HepG2 (cell line): ENCODE measurements around the gene XRCC5. TPM values are rescaled to one million over a fixed set of nuclear protein-coding genes. Genes with fewer than 3 reads are reported as not detected.

ENCODE experiments used
- ASH2L ChIP-seq: fragments of 300-600, 200-600 bp; sonication (generic); IDR thresholded peaks from 2 replicates; pipeline ENCODE4 v1.7.0; 2017; ENCODE audit warnings: low read depth, mild to moderate bottlenecking, moderate library complexity, mixed read lengths, low read length; ENCODE audit not compliant: insufficient read length
- CBFB ChIP-seq: sonication (generic); formaldehyde crosslinking; IDR thresholded peaks from 2 replicates; pipeline ENCODE4 v1.4.0; 2020; ENCODE audit warnings: missing genetic modification reagents
- HNRNPLL ChIP-seq: fragments of 200-400 bp; formaldehyde crosslinking; IDR thresholded peaks from 2 replicates; pipeline ENCODE4 v1.6.1; 2017; ENCODE audit warnings: mild to moderate bottlenecking, low read depth, low read length; ENCODE audit not compliant: poor library complexity, severe bottlenecking
- MYNN ChIP-seq: sonication (generic); formaldehyde crosslinking; IDR thresholded peaks from 2 replicates; pipeline ENCODE4 v1.4.0; 2020; ENCODE audit warnings: mild to moderate bottlenecking, low read depth, missing genetic modification reagents
- NR0B2 ChIP-seq: sonication (generic); formaldehyde crosslinking; IDR thresholded peaks from 2 replicates; pipeline ENCODE4 v1.4.0; 2020; ENCODE audit warnings: mild to moderate bottlenecking, missing genetic modification reagents
- PHF8 ChIP-seq: sonication (generic); formaldehyde crosslinking; IDR thresholded peaks from 2 replicates; pipeline ENCODE4 v1.5.0; 2020; ENCODE audit warnings: missing genetic modification reagents
- SOX13 ChIP-seq, 3 experiments: fragments of 450-650 bp in 1 of 3; sonication (generic) in 1 of 3; formaldehyde crosslinking in 1 of 3; IDR thresholded peaks in 2 of 3; conservative IDR thresholded peaks in 1 of 3; 2 replicates each; pipeline versions ENCODE4 v1.5.0 to v1.6.1; 2016 to 2020; ENCODE audit warnings: antibody characterized with exemption in 1 of 3, mild to moderate bottlenecking in 1 of 3, missing compliant biosample characterization in 1 of 3, missing genetic modification reagents in 1 of 3, moderate library complexity in 1 of 3
- SUZ12 ChIP-seq: fragments of 150-350 bp; IDR thresholded peaks from 2 replicates; pipeline ENCODE4 v1.6.1; 2014; ENCODE audit warnings: low read depth, low read length
- TARDBP ChIP-seq: sonication (generic); formaldehyde crosslinking; IDR thresholded peaks from 2 replicates; pipeline ENCODE4 v1.8.0; 2022; ENCODE audit warnings: mild to moderate bottlenecking, missing genetic modification reagents
- TBX2 ChIP-seq: sonication (generic); formaldehyde crosslinking; IDR thresholded peaks from 2 replicates; pipeline ENCODE4 v1.5.0; 2020; ENCODE audit warnings: missing genetic modification reagents, mild to moderate bottlenecking, borderline replicate concordance
- ZFP41 ChIP-seq: sonication (generic); formaldehyde crosslinking; IDR thresholded peaks from 2 replicates; pipeline ENCODE4 v1.4.0; 2020; ENCODE audit warnings: mild to moderate bottlenecking, missing genetic modification reagents, borderline replicate concordance
- ZKSCAN8 ChIP-seq: IDR thresholded peaks from 2 replicates; pipeline ENCODE4 v1.6.1; 2016; ENCODE audit warnings: borderline replicate concordance, missing genetic modification reagents, missing compliant biosample characterization
- ZNF331 ChIP-seq: sonication (generic); formaldehyde crosslinking; IDR thresholded peaks from 2 replicates; pipeline ENCODE4 v1.4.0; 2020; ENCODE audit warnings: missing genetic modification reagents
- ZNF350 ChIP-seq: sonication (generic); formaldehyde crosslinking; IDR thresholded peaks from 2 replicates; pipeline ENCODE4 v1.4.0; 2020; ENCODE audit warnings: mild to moderate bottlenecking, low read depth, missing genetic modification reagents, borderline replicate concordance
- ZNF382 ChIP-seq: sonication (generic); formaldehyde crosslinking; IDR thresholded peaks from 2 replicates; pipeline ENCODE4 v1.5.0; 2020; ENCODE audit warnings: missing genetic modification reagents, mild to moderate bottlenecking, borderline replicate concordance
- ZNF543 ChIP-seq: sonication (generic); formaldehyde crosslinking; IDR thresholded peaks from 2 replicates; pipeline ENCODE4 v1.4.0; 2020; ENCODE audit warnings: mild to moderate bottlenecking, missing genetic modification reagents
- ZNF839 ChIP-seq: sonication (generic); formaldehyde crosslinking; IDR thresholded peaks from 2 replicates; pipeline ENCODE4 v1.4.0; 2020; ENCODE audit warnings: missing genetic modification reagents, mild to moderate bottlenecking, borderline replicate concordance
- ZSCAN21 ChIP-seq: sonication (generic); formaldehyde crosslinking; IDR thresholded peaks from 2 replicates; pipeline ENCODE4 v1.8.0; 2022; ENCODE audit warnings: mild to moderate bottlenecking, missing genetic modification reagents, moderate library complexity, borderline replicate concordance
- polyA plus RNA-seq, 8 experiments: library from polyadenylated mRNA; depleted of rRNA in 3 of 8; stranded (reverse) in 7 of 8; unstranded in 1 of 8; fragments of >200 nt; fragmentation: Illumina TruSeq in 4 of 8; extraction: Trizol in 4 of 8; gene quantifications; 2 replicates each; pipeline versions ENCODE4 v1.2.1 to v1.2.3, GENCODE V29; 2011 to 2016; ENCODE audit warnings: low read depth in 4 of 8, missing spikeins in 1 of 8, mixed read lengths in 1 of 8; ENCODE audit not compliant: insufficient read depth in 1 of 8
- total RNA-seq, 5 experiments: library from RNA; depleted of rRNA; stranded (reverse); fragments of >200 nt; fragmentation: Illumina TruSeq; extraction: Trizol; gene quantifications; 2 replicates each; pipeline ENCODE4 v1.2.3, GENCODE V29; 2016; ENCODE audit warnings: low read depth in 1 of 5
- TF ChIP-seq, protein P1 (sequence below): sonication (generic); formaldehyde crosslinking; IDR thresholded peaks from 2 replicates; pipeline ENCODE4 v1.4.0; 2020; ENCODE audit warnings: missing genetic modification reagents, borderline replicate concordance
- TF ChIP-seq, protein P2 (sequence below): sonication (generic); formaldehyde crosslinking; IDR thresholded peaks from 2 replicates; pipeline ENCODE4 v1.8.0; 2022; ENCODE audit warnings: low read depth, missing genetic modification reagents
- TF ChIP-seq, protein P3 (sequence below): IDR thresholded peaks from 2 replicates; pipeline ENCODE4 v1.6.1; 2016; ENCODE audit warnings: missing compliant biosample characterization, missing genetic modification reagents, borderline replicate concordance
- TF ChIP-seq, protein P4 (sequence below): sonication (generic); formaldehyde crosslinking; IDR thresholded peaks from 2 replicates; pipeline ENCODE4 v1.5.1; 2020; ENCODE audit warnings: missing genetic modification reagents, mild to moderate bottlenecking, borderline replicate concordance

XRCC5 gene
- total and polyA plus RNA-seq, 2 of the 13 experiments (the other 11 are each of a cell fraction or from before 2014, with no cell fraction given) = 264 to 454 TPM

DNA sequence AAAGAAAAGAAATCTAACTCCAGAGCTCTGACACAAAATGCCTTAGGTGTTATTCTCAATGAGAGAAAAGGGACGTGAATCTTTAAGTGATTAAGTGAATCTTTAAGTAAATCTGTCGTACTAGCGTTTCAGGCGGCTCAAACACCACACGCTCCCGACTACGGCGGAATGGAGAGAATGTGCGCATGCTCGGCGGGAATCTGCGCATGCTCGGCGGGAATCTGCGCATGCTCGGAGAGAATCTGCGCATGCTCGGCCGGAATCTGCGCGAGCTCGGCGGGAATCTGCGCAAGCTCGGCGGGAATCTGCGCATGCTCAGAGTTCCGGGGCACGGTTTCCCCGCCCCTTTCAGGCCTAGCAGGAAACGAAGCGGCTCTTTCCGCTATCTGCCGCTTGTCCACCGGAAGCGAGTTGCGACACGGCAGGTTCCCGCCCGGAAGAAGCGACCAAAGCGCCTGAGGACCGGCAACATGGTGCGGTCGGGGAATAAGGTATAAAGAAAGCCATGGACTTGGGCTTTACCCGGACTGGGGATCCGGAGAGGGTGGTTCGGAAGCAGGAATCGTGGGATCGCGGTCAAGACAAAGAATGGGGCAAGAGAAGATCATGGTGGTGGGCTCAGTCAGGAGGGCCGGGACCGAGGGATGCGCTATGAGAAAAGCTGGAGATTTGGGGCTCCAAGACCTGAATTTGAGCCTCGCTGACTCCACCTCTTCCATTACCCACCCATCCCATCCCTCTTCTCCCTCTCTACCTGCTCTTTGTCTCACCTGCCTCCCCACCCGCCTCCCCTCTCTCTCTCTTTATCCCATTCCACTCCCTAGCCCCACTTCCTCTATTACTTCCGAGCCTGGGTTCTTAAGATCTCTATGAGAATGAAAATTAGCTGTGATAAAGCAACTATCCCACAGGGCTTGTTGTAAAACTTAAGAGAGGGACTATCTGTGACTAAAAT lies at the start of gene XRCC5 (continued):
- TF ChIP-seq, protein P1, sequence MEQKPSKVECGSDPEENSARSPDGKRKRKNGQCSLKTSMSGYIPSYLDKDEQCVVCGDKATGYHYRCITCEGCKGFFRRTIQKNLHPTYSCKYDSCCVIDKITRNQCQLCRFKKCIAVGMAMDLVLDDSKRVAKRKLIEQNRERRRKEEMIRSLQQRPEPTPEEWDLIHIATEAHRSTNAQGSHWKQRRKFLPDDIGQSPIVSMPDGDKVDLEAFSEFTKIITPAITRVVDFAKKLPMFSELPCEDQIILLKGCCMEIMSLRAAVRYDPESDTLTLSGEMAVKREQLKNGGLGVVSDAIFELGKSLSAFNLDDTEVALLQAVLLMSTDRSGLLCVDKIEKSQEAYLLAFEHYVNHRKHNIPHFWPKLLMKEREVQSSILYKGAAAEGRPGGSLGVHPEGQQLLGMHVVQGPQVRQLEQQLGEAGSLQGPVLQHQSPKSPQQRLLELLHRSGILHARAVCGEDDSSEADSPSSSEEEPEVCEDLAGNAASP = peak; percentile 81; the same call in 1 of the 2 replicates
- TF ChIP-seq ZNF382 (CRISPR knock-in tag) = no peak
- TF ChIP-seq ASH2L = peak; percentile 90
- TF ChIP-seq ZNF543 (CRISPR knock-in tag) = peak; percentile 51; the same call in 1 of the 2 replicates
- TF ChIP-seq ZNF839 (CRISPR knock-in tag) = peak; percentile 94; the same call in 1 of the 2 replicates
- peak; percentile 77 for TF ChIP-seq ZSCAN21
- peak; percentile 98 for TF ChIP-seq ZFP41 (CRISPR knock-in tag)
- peak; percentile 96 for TF ChIP-seq ZNF350 (CRISPR knock-in tag)
- peak; percentile 71 for TF ChIP-seq ZNF331 (CRISPR knock-in tag)
- TF ChIP-seq SUZ12 = no peak
- TF ChIP-seq CBFB (CRISPR knock-in tag) = 0 out of 2 replicates have a peak, but pooled peaks have one; percentile 62
- TF ChIP-seq PHF8 = peak; percentile 93
- peak; percentile 96 for TF ChIP-seq TBX2
- TF ChIP-seq MYNN (CRISPR knock-in tag) = peak; percentile 81; the same call in 1 of the 2 replicates
- TF ChIP-seq, protein P2, sequence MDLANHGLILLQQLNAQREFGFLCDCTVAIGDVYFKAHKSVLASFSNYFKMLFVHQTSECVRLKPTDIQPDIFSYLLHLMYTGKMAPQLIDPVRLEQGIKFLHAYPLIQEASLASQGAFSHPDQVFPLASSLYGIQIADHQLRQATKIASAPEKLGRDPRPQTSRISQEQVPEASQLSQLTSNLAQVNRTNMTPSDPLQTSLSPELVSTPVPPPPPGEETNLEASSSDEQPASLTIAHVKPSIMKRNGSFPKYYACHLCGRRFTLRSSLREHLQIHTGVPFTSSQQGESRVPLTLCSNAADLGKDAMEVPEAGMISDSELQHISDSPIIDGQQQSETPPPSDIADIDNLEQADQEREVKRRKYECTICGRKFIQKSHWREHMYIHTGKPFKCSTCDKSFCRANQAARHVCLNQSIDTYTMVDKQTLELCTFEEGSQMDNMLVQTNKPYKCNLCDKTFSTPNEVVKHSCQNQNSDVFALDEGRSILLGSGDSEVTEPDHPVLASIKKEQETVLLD (CRISPR knock-in tag) = peak; percentile 87
- TF ChIP-seq, protein P3, sequence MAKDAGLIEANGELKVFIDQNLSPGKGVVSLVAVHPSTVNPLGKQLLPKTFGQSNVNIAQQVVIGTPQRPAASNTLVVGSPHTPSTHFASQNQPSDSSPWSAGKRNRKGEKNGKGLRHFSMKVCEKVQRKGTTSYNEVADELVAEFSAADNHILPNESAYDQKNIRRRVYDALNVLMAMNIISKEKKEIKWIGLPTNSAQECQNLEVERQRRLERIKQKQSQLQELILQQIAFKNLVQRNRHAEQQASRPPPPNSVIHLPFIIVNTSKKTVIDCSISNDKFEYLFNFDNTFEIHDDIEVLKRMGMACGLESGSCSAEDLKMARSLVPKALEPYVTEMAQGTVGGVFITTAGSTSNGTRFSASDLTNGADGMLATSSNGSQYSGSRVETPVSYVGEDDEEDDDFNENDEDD (CRISPR knock-in tag) = peak; percentile 98
- peak; percentile 95 for TF ChIP-seq TARDBP (CRISPR knock-in tag)
- TF ChIP-seq HNRNPLL = peak; percentile 100
- TF ChIP-seq SOX13 (IDR thresholded peaks at IDR 0.05) = no peak
- TF ChIP-seq SOX13 (CRISPR knock-in tag; conservative IDR thresholded peaks at IDR 0.05 in 1 of 2, IDR thresholded peaks at IDR 0.05 in 1 of 2) = peak in 1 of 2 experiments; percentile 59; a peak in 2 of 4 replicates
- TF ChIP-seq, protein P4, sequence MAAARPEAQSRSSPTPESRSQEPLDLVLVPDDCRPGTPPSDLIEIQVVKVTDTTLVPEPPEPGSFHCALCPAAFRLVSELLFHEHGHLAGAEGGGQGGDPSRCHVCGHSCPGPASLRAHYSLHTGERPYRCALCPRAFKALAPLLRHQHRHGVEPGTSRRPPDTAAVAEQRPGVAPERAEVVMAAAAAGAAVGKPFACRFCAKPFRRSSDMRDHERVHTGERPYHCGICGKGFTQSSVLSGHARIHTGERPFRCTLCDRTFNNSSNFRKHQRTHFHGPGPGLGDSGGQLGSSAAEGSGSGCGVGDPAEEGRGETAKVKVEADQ (CRISPR knock-in tag) = peak; percentile 86
- TF ChIP-seq ZKSCAN8 (CRISPR knock-in tag) = peak; percentile 84; the same call in 1 of the 2 replicates
- TF ChIP-seq NR0B2 = peak; percentile 83
